ENCODE measurements around the gene SHROOM3.

The SHROOM3 gene

DNA sequence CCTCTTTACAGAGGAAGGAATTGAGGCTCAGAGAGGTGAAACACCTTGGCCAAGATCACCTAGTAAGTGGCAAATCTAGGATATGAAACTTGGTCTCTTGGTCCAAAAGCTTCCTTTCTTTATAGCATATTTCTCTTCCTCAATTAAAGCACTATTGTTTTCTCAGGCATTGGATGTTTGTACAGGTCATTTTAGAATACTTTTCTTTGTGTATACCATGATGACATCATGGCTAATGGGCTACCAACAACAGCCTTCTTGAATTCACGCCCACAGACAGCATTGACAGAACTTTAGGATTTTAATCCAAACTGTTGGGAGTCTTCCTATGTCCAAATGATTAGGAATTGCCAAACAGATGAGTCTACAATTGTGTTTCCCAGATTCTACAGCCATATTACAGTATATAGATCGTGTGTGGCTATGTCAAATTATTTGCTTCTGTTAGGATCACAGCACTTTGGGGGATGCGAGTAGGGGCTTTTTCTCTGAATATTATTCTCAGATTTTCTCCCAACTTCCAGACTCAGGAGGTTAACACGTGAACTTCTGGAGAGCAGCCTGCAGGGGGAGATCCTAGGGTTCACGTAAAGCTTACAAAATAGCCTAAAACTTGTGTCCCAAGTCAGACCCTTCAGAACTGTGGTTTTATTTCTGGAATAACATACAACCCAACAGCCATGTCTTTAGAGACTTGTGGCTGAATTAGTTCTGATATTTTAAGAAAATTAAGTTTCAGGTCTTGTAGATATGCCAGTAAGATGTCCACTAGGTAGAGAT is 191.8 kb downstream of the SHROOM3 start:
- no peak for FAIRE-seq

DNA sequence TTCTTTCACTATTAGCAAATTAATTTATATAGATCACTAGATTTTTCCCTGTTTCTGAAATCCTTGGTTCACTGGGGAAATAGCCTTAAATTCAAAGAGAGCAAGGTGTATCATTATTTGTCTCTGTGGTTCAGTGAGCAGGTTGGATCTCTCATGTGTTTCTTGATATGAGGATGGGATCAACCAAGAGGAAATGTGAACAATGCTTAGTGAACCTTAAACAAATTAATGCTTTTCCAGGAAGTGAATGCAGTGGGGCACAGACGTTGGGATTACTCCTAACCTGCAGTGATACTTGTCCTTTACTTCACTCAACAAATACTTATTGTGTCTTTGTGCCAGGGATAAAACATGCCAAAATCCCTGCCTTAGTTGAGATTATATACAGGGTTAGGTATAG is 193.2 kb downstream of the SHROOM3 start:
- FAIRE-seq: no peak

- FAIRE-seq: no peak
Observed at GRCh38 chr4:76630741-76631140, 195.7 kb downstream of the SHROOM3 start.

- no peak for FAIRE-seq
Observed at GRCh38 chr4:76634220-76634619, 199.2 kb downstream of the SHROOM3 start.

GRCh38 chr4:76637712-76638361 is 202.8 kb downstream of the SHROOM3 start:
- no peak for FAIRE-seq

- no peak for FAIRE-seq
Observed at GRCh38 chr4:76639288-76639687, 204.3 kb downstream of the SHROOM3 start.

DNA sequence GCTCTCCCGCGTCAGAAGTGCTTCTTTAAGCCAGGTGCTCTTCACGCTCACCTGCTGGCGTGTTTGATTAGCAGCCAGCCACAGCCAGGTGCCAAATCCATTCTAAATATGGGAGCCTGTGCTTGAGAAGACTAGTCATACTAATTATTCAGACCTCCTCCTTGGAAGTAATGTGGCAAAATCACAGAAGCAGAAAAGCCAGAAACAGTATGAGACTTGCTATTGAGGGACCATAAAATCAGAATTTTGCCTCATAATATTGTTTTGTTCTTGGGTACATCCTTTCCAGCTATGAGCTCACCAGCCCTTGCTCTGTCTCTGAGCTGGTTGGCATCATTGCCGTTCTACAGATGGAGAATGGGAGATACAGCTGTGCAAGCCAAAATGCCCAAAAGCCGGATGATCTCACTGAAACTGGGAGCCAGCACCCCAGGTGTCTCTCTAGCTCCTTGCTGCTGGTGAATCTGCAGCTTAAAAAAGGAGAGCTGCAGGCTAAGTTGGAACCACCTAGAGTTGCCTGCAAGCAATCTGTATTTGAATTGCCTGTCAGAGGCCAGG is 205.4 kb downstream of the SHROOM3 start:
- FAIRE-seq: no peak

- no peak for FAIRE-seq
Observed at GRCh38 chr4:76641351-76641750, 206.3 kb downstream of the SHROOM3 start.

DNA sequence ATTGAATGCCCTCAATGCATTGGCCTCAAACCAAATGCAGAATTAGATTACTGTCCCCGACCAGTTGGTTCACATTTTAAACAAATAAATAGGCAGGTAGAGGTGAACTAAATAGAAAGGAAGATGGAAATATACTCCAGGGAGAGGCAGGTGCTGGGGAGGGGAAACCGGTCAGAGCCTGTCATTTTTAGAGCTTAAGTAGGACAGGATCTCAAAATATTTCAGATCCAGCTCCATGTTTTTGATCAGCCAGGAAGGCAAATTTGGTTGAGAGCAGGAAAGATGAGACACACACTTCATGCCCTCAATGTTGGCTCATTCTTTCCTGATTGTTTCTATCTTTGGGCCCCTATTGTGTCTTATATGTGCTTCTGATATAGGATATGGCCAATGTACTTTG is 206.7 kb downstream of the SHROOM3 start:
- no peak for FAIRE-seq

DNA sequence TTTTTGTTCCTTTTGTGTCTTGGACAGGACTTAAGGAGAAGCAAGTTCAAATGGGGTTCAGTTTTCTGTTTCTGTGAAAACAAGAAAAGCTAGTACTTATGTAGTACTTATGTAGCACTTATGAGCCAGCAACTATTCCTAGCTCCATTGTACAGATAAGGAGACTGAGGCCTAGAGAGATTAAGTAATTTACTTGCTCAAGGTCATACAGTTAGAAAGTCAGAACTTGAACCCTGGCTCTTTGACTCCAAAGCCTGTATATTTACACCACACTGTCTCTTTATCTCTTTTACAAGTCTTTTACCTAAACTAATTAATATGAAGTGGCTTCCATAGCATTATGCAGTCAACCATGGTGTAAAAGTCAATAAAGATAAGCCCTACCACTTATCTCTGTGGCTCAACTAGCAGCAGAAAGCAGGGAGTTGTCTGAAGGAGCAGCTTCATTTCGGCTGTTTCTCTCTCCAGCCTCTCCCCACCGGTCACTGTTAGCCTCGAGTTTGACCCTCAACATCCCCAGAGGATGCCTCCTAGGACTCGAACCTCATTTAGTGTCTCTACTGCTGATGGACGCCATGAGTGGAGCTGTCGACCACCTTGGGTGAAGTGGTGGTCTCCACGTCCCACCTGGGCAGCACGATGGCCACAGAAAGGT is 209.9 kb downstream of the SHROOM3 start:
- FAIRE-seq: no peak

- FAIRE-seq: no peak
Observed at GRCh38 chr4:76649086-76649485, 214.1 kb downstream of the SHROOM3 start.

GRCh38 chr4:76651616-76652015 is 216.6 kb downstream of the SHROOM3 start:
- no peak for FAIRE-seq

GRCh38 chr4:76652389-76652788 is 217.4 kb downstream of the SHROOM3 start:
- FAIRE-seq: no peak

- FAIRE-seq: no peak
Observed at GRCh38 chr4:76654084-76654483, 219.1 kb downstream of the SHROOM3 start.

DNA sequence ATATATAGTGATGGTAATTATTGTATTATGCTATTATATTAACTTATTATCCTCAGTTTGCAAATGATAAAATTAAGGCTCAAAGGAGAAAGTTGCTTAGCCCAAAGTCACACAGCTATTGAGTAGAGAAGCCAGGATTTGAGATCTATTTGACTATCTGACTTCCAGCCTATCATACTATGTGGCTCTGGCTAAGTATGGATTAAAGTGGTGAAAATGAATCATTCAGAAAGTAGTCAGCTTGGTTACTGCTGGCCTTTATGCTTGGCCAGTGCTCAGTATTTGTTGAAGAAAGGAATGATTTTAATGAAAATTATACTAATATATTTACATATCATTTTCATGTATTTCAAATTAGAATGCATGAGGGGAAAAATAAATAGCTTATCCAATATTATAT is 219.8 kb downstream of the SHROOM3 start:
- FAIRE-seq: no peak

- FAIRE-seq: no peak
Observed at GRCh38 chr4:76655566-76656479, 220.8 kb downstream of the SHROOM3 start.

- no peak for FAIRE-seq
Observed at GRCh38 chr4:76657443-76657842, 222.4 kb downstream of the SHROOM3 start.

- FAIRE-seq: no peak
Observed at GRCh38 chr4:76658231-76659102, 223.4 kb downstream of the SHROOM3 start.

- FAIRE-seq: no peak
Observed at GRCh38 chr4:76659103-76659490, 224.1 kb downstream of the SHROOM3 start.

- no peak for FAIRE-seq
Observed at GRCh38 chr4:76663824-76664223, 228.8 kb downstream of the SHROOM3 start.

DNA sequence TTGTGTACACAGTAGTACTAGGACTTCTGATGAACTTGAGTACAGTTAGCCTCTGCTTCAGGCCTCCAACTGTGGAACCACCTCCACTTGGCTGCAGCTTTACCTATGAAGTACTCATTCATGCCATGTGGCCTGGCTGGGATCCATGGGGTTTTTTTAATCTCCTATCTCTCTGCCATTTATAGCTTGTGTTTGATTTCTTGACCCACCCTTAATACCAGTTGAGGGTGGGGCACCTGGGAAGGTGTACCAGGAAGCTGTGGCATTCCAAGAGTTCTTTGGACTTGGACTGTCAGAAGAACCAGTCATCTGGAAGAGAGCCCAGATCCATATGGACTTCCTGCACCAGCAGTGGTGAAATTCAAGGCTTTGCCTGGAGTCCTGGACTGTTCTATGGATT is 230.1 kb downstream of the SHROOM3 start:
- FAIRE-seq: no peak

- no peak for FAIRE-seq
Observed at GRCh38 chr4:76665721-76666120, 230.7 kb downstream of the SHROOM3 start.

Data from A204.1 (cell line).